GM12872 (cell line): Measurements from ENCODE around the gene GLI3.

Experiments
- CTCF ChIP-seq: IDR thresholded peaks from 3 replicates; pipeline ENCODE4 v1.5.1; 2011; ENCODE audit warnings: low read depth, mild to moderate bottlenecking, low read length, moderate library complexity; ENCODE audit not compliant: insufficient read depth

Gene GLI3

GRCh38 chr7:42085531-42085930 is 151.5 kb downstream of the GLI3 start:
- no peak for TF ChIP-seq CTCF

GRCh38 chr7:42084263-42084662 is 152.7 kb downstream of the GLI3 start:
- TF ChIP-seq CTCF: no peak

- TF ChIP-seq CTCF: no peak
Measured at GRCh38 chr7:42083284-42083683, 153.7 kb downstream of the GLI3 start.

GRCh38 chr7:42082144-42082543 is 154.9 kb downstream of the GLI3 start:
- no peak for TF ChIP-seq CTCF

- TF ChIP-seq CTCF: no peak
Measured at GRCh38 chr7:42081671-42082070, 155.3 kb downstream of the GLI3 start.

GRCh38 chr7:42080841-42081586 is 156.0 kb downstream of the GLI3 start:
- TF ChIP-seq CTCF: no peak

- no peak for TF ChIP-seq CTCF
Measured at GRCh38 chr7:42077271-42078135, 159.5 kb downstream of the GLI3 start.
